ENCODE results near the gene HSPA12A. TPM values are rescaled to one million over a fixed set of nuclear protein-coding genes. Genes with fewer than 3 reads are reported as not detected.

The HSPA12A gene
- total RNA-seq, 2 experiments from 2014 or later = 0.49 TPM; not detected in 1

GRCh38 chr10:116787053-116787659 is 44.8 kb upstream of the HSPA12A start:
- DNase-seq (no peak), ATAC-seq (ENCODE audit: poor library complexity) (peak; percentile 48)
- Histone ChIP-seq H3K27ac (ENCODE audit: low read depth in 1 of 2, low read length in 2 of 2) (no peak overlapping the region), H3K4me3 (ENCODE audit: low read length) (no peak overlapping the region), H3K9me3 (ENCODE audit: control insufficient read depth in 1 of 2, insufficient read depth in 1 of 2, low read length in 2 of 2) (no peaks in the 10 kb centered on the region), H3K27me3 (ENCODE audit: control insufficient read depth in 1 of 2, insufficient read depth in 2 of 2, low read length in 2 of 2) (peaks cover 0 to 4% of the 10 kb centered on the region in 2 experiments), H3K4me1 (ENCODE audit: insufficient read depth, low read length) (peaks cover 9% of the 10 kb centered on the region), H3K36me3 (ENCODE audit: insufficient read depth, low read length) (no peaks in the 10 kb centered on the region)
- ChIA-PET CTCF (interaction anchor here (1.2 to 1.7 kb wide), 5 partner anchors 10 to 44 kb away, joined by 3 to 10 read pairs (median 3); no protein-coding TSS in a partner anchor), POLR2A (no interaction called here)
- Mint-ChIP-seq H3K27me3 (peaks cover 47% of the 10 kb centered on the region), H3K4me1 (ENCODE audit: low read depth) (peaks cover 17% of the 10 kb centered on the region), H3K4me3 (peak overlapping the region; percentile 60), H3K36me3 (ENCODE audit: low read depth) (no peaks in the 10 kb centered on the region), H3K27ac (peak overlapping the region; percentile 80), H3K9me3 (no peaks in the 10 kb centered on the region)
- intact Hi-C loops (cut with DNase I, micrococcal nuclease) = loop anchor here in 1 of 2 experiments (10.0 kb wide), 1 partner anchor 62 kb away; no protein-coding TSS in a partner anchor
- TF ChIP-seq, protein P1, sequence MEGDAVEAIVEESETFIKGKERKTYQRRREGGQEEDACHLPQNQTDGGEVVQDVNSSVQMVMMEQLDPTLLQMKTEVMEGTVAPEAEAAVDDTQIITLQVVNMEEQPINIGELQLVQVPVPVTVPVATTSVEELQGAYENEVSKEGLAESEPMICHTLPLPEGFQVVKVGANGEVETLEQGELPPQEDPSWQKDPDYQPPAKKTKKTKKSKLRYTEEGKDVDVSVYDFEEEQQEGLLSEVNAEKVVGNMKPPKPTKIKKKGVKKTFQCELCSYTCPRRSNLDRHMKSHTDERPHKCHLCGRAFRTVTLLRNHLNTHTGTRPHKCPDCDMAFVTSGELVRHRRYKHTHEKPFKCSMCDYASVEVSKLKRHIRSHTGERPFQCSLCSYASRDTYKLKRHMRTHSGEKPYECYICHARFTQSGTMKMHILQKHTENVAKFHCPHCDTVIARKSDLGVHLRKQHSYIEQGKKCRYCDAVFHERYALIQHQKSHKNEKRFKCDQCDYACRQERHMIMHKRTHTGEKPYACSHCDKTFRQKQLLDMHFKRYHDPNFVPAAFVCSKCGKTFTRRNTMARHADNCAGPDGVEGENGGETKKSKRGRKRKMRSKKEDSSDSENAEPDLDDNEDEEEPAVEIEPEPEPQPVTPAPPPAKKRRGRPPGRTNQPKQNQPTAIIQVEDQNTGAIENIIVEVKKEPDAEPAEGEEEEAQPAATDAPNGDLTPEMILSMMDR (IDR thresholded peaks at IDR 0.05) = no peak

GRCh38 chr10:116785867-116786266 is 43.5 kb upstream of the HSPA12A start:
- Histone ChIP-seq H3K27me3 (ENCODE audit: control insufficient read depth in 1 of 2, insufficient read depth in 2 of 2, low read length in 2 of 2) (no peaks in the 10 kb centered on the region), H3K27ac (ENCODE audit: low read depth in 1 of 2, low read length in 2 of 2) (no peak overlapping the region), H3K36me3 (ENCODE audit: insufficient read depth, low read length) (no peaks in the 10 kb centered on the region), H3K9me3 (ENCODE audit: control insufficient read depth in 1 of 2, insufficient read depth in 1 of 2, low read length in 2 of 2) (no peaks in the 10 kb centered on the region), H3K4me1 (ENCODE audit: insufficient read depth, low read length) (peaks cover 9% of the 10 kb centered on the region), H3K4me3 (ENCODE audit: low read length) (no peak overlapping the region)
- DNase-seq (no peak), ATAC-seq (ENCODE audit: poor library complexity) (no peak)
- H3K4me3 Mint-ChIP-seq = no peak overlapping the region
- H3K9me3 Mint-ChIP-seq = no peaks in the 10 kb centered on the region
- H3K4me1 Mint-ChIP-seq (ENCODE audit: low read depth) = peaks cover 17% of the 10 kb centered on the region
- intact Hi-C loops (cut with DNase I, micrococcal nuclease) = loop anchor here in 1 of 2 experiments (10.0 kb wide), 1 partner anchor 61 kb away; no protein-coding TSS in a partner anchor
- ChIA-PET CTCF (no interaction called here), POLR2A (interaction anchor here (0.7 kb wide), 1 partner anchor 99 kb away, joined by 3 read pairs; no protein-coding TSS in a partner anchor)
- peaks cover 42% of the 10 kb centered on the region for H3K27me3 Mint-ChIP-seq
- no peak overlapping the region for H3K27ac Mint-ChIP-seq
- TF ChIP-seq, protein P1 (IDR thresholded peaks at IDR 0.05) = no peak
- H3K36me3 Mint-ChIP-seq (ENCODE audit: low read depth) = no peaks in the 10 kb centered on the region

GRCh38 chr10:116785282-116785681 is 42.9 kb upstream of the HSPA12A start:
- no peaks in the 10 kb centered on the region for H3K36me3 Mint-ChIP-seq (ENCODE audit: low read depth)
- POLR2A ChIA-PET = no interaction called here
- no peaks in the 10 kb centered on the region for H3K36me3 ChIP-seq (ENCODE audit: insufficient read depth, low read length)

More at GRCh38 chr10:116785282-116785681, 42.9 kb upstream of the HSPA12A start:
- Histone ChIP-seq H3K4me3 (ENCODE audit: low read length) (no peak overlapping the region), H3K4me1 (ENCODE audit: insufficient read depth, low read length) (peaks cover 9% of the 10 kb centered on the region), H3K27me3 (ENCODE audit: control insufficient read depth in 1 of 2, insufficient read depth in 2 of 2, low read length in 2 of 2) (no peaks in the 10 kb centered on the region), H3K9me3 (ENCODE audit: control insufficient read depth in 1 of 2, insufficient read depth in 1 of 2, low read length in 2 of 2) (no peaks in the 10 kb centered on the region), H3K27ac (ENCODE audit: low read depth in 1 of 2, low read length in 2 of 2) (no peak overlapping the region)
- Mint-ChIP-seq H3K4me1 (ENCODE audit: low read depth) (peaks cover 17% of the 10 kb centered on the region), H3K27ac (no peak overlapping the region), H3K9me3 (no peaks in the 10 kb centered on the region), H3K4me3 (no peak overlapping the region), H3K27me3 (peaks cover 36% of the 10 kb centered on the region)
- no peak for DNase-seq
- TF ChIP-seq, protein P1 (IDR thresholded peaks at IDR 0.05) = no peak
- intact Hi-C loops (cut with DNase I, micrococcal nuclease) = loop anchor here in 1 of 2 experiments (10.0 kb wide), 1 partner anchor 60 kb away; no protein-coding TSS in a partner anchor
- CTCF ChIA-PET = no interaction called here
- ATAC-seq (ENCODE audit: poor library complexity) = no peak

Data from CD4-positive, alpha-beta T cell (primary cell).